Testis (tissue), 3 donors: Measurements from ENCODE around the gene SMYD5. TPM values are rescaled to one million over a fixed set of nuclear protein-coding genes. Genes with fewer than 3 reads are reported as not detected.

Source experiments
- DNase-seq: peaks from one replicate; pipeline ENCODE4 v3.0.0-alpha.2; 2019
- H3K27ac ChIP-seq, 2 donors: fragments of 200-600 bp; sonication (generic); one replicate each; pipeline ENCODE4 v1.5.1; 2019
- H3K27me3 ChIP-seq: fragments of 200-600 bp; sonication (generic); one replicate; pipeline ENCODE4 v1.5.1; 2019
- H3K36me3 ChIP-seq: fragments of 200-600 bp; sonication (generic); one replicate; pipeline ENCODE4 v1.5.1; 2017; ENCODE audit warnings: low read depth; ENCODE audit errors: missing control alignments
- H3K4me1 ChIP-seq: fragments of 200-600 bp; sonication (generic); one replicate; pipeline ENCODE4 v1.5.1; 2019
- H3K4me3 ChIP-seq, 2 donors: fragments of 200-600 bp; sonication (generic); one replicate each; pipeline ENCODE4 v1.5.1; 2017 to 2019
- H3K9me3 ChIP-seq: fragments of 200-600 bp; sonication (generic); one replicate; pipeline ENCODE4 v1.5.1; 2017
- CTCF ChIP-seq, 3 experiments: fragments of 450-650 bp in 2 of 3; fragments of 200-600 bp in 1 of 3; sonication (generic) in 1 of 3; IDR thresholded peaks; one replicate each; pipeline ENCODE4 v1.5.1; 2016 to 2019; ENCODE audit warnings: antibody characterized with exemption in 3 of 3, mild to moderate bottlenecking in 2 of 3, moderate library complexity in 1 of 3
- POLR2A ChIP-seq: fragments of 450-650 bp; IDR thresholded peaks from one replicate; pipeline ENCODE4 v1.6.1; 2017; ENCODE audit warnings: antibody characterized with exemption, mild to moderate bottlenecking, moderate library complexity
- WGBS, 2 donors: methylation state at CpG; one replicate each; pipeline ENCODE4 v1.1.5; 2018; 5-methylcytosine and 5-hydroxymethylcytosine counted together
- intact Hi-C: fragments of 100-400 bp; cut with DNase I; formaldehyde crosslinking; loops from one replicate; pipeline ENCODE4 v1.15.1; 2023; ENCODE audit warnings: low total_unique reads
- polyA plus RNA-seq: library from polyadenylated mRNA; stranded (reverse); fragments of 350-450 nt; fragmentation: Illumina TruSeq; extraction: RNeasy Lipid Tissue Mini Kit (QIAGEN cat#74804); gene quantifications from one replicate; pipeline ENCODE4 v1.2.3, GENCODE V29; 2014; ENCODE audit warnings: low read depth, low replicate concordance; ENCODE audit not compliant: insufficient read depth
- total RNA-seq, 2 donors: library from RNA; depleted of rRNA; stranded (reverse); fragments of >200 nt; gene quantifications; one replicate each; pipeline ENCODE4 v1.2.3, GENCODE V29; 2016

The SMYD5 gene
- total and polyA plus RNA-seq, 3 donors from 2014 or later = 36.4 to 58.2 (median 53.0) TPM

- Histone ChIP-seq H3K27me3 (no peaks in the 10 kb centered on the region), H3K4me3 (no peak overlapping the region), H3K9me3 (no peaks in the 10 kb centered on the region), H3K27ac (no peak overlapping the region), H3K4me1 (peaks cover 7% of the 10 kb centered on the region), H3K36me3 (no peaks in the 10 kb centered on the region)
- TF ChIP-seq CTCF (IDR thresholded peaks at IDR 0.05) (no peak), POLR2A (no peak)
- no peak for DNase-seq
- intact Hi-C loops = no loop called here
- 87 to 95% methylated on average over 6 of the region's 6 CpGs for WGBS, 2 donors
Measured at GRCh38 chr2:73205611-73206010, 8.4 kb upstream of the SMYD5 start.

- H3K27ac ChIP-seq = no peak overlapping the region
- H3K27me3 ChIP-seq = no peaks in the 10 kb centered on the region
- WGBS, 2 donors = 73 to 83% methylated on average over 2 to 3 of the region's 3 CpGs
- TF ChIP-seq POLR2A = no peak
- no peak for TF ChIP-seq CTCF (IDR thresholded peaks at IDR 0.05)
- H3K9me3 ChIP-seq = no peaks in the 10 kb centered on the region
- no peak for DNase-seq
- no peaks in the 10 kb centered on the region for H3K36me3 ChIP-seq
- H3K4me1 ChIP-seq = no peaks in the 10 kb centered on the region
- H3K4me3 ChIP-seq = no peak overlapping the region
- intact Hi-C loops = no loop called here
Measured at GRCh38 chr2:73208258-73208657, 5.8 kb upstream of the SMYD5 start.

GRCh38 chr2:73210019-73210418, 4.0 kb upstream of the SMYD5 start:
- Histone ChIP-seq H3K9me3 (no peaks in the 10 kb centered on the region), H3K4me1 (peaks cover 3% of the 10 kb centered on the region), H3K27me3 (no peaks in the 10 kb centered on the region), H3K4me3 (no peak overlapping the region), H3K36me3 (no peaks in the 10 kb centered on the region), H3K27ac (no peak overlapping the region)
- DNase-seq = no peak
- intact Hi-C loops = no loop called here
- TF ChIP-seq CTCF (IDR thresholded peaks at IDR 0.05) = no peak
- TF ChIP-seq POLR2A = no peak
- 83 to 91% methylated on average over 4 of the region's 4 CpGs for WGBS, 2 donors

GRCh38 chr2:73210696-73211095, 3.3 kb upstream of the SMYD5 start:
- Histone ChIP-seq H3K27me3 (no peaks in the 10 kb centered on the region), H3K4me3 (no peak overlapping the region), H3K9me3 (no peaks in the 10 kb centered on the region), H3K36me3 (no peaks in the 10 kb centered on the region), H3K4me1 (peaks cover 3% of the 10 kb centered on the region), H3K27ac (no peak overlapping the region)
- 83 to 90% methylated on average over 6 of the region's 6 CpGs for WGBS, 2 donors
- TF ChIP-seq POLR2A (no peak), CTCF (IDR thresholded peaks at IDR 0.05) (no peak)
- no peak for DNase-seq
- intact Hi-C loops = no loop called here

GRCh38 chr2:73212098-73212447, 2.0 kb upstream of the SMYD5 start:
- H3K27ac ChIP-seq = no peak overlapping the region
- TF ChIP-seq CTCF (IDR thresholded peaks at IDR 0.05) (no peak), POLR2A (no peak)
- peaks cover 3% of the 10 kb centered on the region for H3K4me1 ChIP-seq
- no peaks in the 10 kb centered on the region for H3K9me3 ChIP-seq
- no peak for DNase-seq
- no peak overlapping the region for H3K4me3 ChIP-seq
- no peaks in the 10 kb centered on the region for H3K36me3 ChIP-seq
- 77% methylated on average over 7 of the region's 7 CpGs for WGBS, 2 donors
- no peaks in the 10 kb centered on the region for H3K27me3 ChIP-seq
- intact Hi-C loops = no loop called here
